Activated naive CD8-positive, alpha-beta T cell treated with anti-CD3 and anti-CD28 coated beads, Interleukin-2, amount 10 ng/mL, durations not matched to agents 7 days and 5 days (primary cell): ENCODE data around the gene SMPD3. TPM values are rescaled to one million over a fixed set of nuclear protein-coding genes. Genes with fewer than 3 reads are reported as not detected.
A peak's percentile ranks its signal among the peaks of the same experiment; 100 is the strongest.

Experiments used
- ATAC-seq: fragments of 150-1000 bp; cut with Tn5 transposase; one replicate; pipeline ENCODE4 v1.10.0; 2021; ENCODE audit warnings: low read depth, moderate library complexity
- POLR2A ChIA-PET: fragments of 350-600 bp; sonication (Branson Sonifier 250); formaldehyde crosslinking; loops from one replicate; lab custom pipeline; 2021; ENCODE audit warnings: antibody characterized with exemption; lab: Charles Lee
- DNase-seq: peaks from one replicate; pipeline ENCODE4 v3.0.0; 2021
- H3K27ac Mint-ChIP-seq: one replicate; pipeline ENCODE4 v1.8.0; 2022; ENCODE audit warnings: mild to moderate bottlenecking, mixed read lengths
- H3K27me3 Mint-ChIP-seq: one replicate; pipeline ENCODE4 v1.8.0; 2022; ENCODE audit warnings: mild to moderate bottlenecking, moderate library complexity, mixed read lengths
- H3K36me3 Mint-ChIP-seq: one replicate; pipeline ENCODE4 v1.8.0; 2021; ENCODE audit warnings: mild to moderate bottlenecking, mixed read lengths
- H3K4me1 Mint-ChIP-seq: one replicate; pipeline ENCODE4 v1.8.0; 2021; ENCODE audit warnings: mixed read lengths
- H3K4me3 Mint-ChIP-seq: one replicate; pipeline ENCODE4 v1.8.0; 2022; ENCODE audit warnings: mild to moderate bottlenecking, moderate library complexity, mixed read lengths
- H3K9me3 Mint-ChIP-seq: one replicate; pipeline ENCODE4 v1.8.0; 2021; ENCODE audit warnings: mixed read lengths
- total RNA-seq, 2 experiments: library from RNA; stranded (reverse); gene quantifications; one replicate each; pipeline ENCODE4 v1.2.3, GENCODE V29; 2021

The SMPD3 gene
- total RNA-seq, 2 experiments from 2014 or later, result 16.0 to 16.9 TPM

DNA sequence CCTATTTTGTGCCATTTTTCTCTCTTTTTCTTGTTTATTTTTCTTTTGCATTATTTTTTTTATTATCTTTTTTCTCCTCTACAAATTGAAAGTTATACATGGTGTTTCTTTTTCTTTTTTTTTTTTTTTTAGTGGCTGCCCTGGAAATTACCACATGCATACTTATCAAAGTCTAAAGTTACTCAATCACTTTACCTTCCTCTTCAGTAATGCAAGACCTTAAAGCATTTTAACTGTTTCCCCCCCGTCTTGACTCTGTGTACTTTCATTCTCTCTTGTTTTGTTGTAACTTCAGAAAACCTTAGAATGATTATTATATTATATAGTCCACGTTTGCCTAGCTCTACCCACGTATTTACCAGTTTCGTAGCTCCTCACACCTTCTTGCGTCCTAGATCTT lies 33.3 kb upstream of the SMPD3 start:
- no peak for ATAC-seq
- peaks cover 1% of the 10 kb centered on the region for H3K4me1 Mint-ChIP-seq

DNA sequence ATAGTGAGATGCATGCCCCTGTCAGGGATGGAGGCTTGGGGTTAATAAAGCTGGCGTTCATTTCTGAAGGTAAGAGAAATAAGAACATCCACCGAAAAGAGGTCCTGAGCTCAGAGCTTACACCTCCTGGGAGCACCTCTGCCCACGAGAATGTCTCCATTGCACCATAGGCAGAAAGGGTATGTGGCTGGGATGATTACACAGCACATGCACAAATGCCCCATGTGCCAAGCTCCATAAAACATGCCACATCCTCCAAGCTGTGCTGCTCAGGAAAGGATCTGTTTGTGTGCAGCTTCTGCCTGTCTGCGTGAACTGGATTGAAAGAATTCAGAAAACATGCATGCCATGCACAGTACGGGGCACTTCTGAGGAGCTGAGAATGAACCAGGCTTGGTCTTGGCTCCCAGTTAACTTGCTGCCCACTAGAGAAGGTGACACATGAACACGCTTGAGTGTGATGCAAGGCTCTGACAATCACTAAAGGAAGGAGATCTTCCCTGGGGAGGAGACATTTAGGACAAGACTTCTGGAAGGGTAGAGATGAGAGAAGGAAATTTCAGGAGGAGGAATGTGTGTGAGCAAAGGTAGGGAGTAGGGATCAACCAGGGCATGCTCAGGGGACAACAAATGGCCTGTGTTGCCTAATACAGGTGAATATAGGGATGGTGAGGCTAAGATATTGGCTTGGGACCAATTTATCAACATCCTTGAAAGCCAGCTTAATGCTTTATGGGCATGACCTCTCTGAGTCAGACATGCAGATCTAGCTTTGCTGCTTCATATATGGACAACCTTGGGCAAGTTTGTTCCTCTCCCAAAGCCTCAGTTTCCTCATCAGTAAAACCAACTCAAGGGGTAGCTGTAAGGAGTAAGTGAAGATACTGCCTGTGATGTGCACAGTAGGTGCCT lies 32.0 kb upstream of the SMPD3 start:
- peaks cover 2% of the 10 kb centered on the region for H3K9me3 Mint-ChIP-seq
- POLR2A ChIA-PET, result no interaction called here
- no peak overlapping the region for H3K4me3 Mint-ChIP-seq
- peaks cover 5% of the 10 kb centered on the region for H3K27me3 Mint-ChIP-seq
- no peak overlapping the region for H3K27ac Mint-ChIP-seq
- no peak for DNase-seq
- no peaks in the 10 kb centered on the region for H3K36me3 Mint-ChIP-seq
- no peak for ATAC-seq
- peaks cover 1% of the 10 kb centered on the region for H3K4me1 Mint-ChIP-seq

More for the DNA sequence above, 33.3 kb upstream of the SMPD3 start:
- Mint-ChIP-seq H3K27ac (no peak overlapping the region), H3K4me3 (no peak overlapping the region), H3K9me3 (peaks cover 2% of the 10 kb centered on the region), H3K27me3 (peaks cover 7% of the 10 kb centered on the region), H3K36me3 (no peaks in the 10 kb centered on the region)
- POLR2A ChIA-PET, result no interaction called here
- DNase-seq, result no peak

DNA sequence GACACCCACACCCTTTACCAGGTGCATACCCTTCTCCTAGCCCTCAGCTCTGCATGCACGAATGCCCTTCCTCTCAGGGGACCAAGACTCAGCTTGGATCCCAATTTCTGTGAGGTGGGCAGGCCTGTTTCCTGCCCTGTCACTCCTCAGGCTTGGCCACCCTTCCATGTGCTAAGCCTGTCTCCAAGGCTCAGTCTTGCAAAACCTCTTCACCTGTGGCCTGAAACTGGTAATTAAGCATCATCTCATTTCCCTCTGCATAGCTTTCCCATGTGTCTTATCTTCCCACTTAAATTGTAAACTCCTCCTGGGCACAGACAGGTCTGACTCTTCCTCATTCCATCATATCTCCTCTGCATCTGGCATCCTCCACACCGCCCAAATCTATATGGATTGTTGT lies 31.0 kb upstream of the SMPD3 start:
- POLR2A ChIA-PET, result no interaction called here
- H3K9me3 Mint-ChIP-seq, result peaks cover 2% of the 10 kb centered on the region
- no peak overlapping the region for H3K4me3 Mint-ChIP-seq
- H3K4me1 Mint-ChIP-seq, result peaks cover 1% of the 10 kb centered on the region
- no peaks in the 10 kb centered on the region for H3K36me3 Mint-ChIP-seq
- no peak overlapping the region for H3K27ac Mint-ChIP-seq
- DNase-seq, result no peak
- peaks cover 5% of the 10 kb centered on the region for H3K27me3 Mint-ChIP-seq
- ATAC-seq, result no peak

DNA sequence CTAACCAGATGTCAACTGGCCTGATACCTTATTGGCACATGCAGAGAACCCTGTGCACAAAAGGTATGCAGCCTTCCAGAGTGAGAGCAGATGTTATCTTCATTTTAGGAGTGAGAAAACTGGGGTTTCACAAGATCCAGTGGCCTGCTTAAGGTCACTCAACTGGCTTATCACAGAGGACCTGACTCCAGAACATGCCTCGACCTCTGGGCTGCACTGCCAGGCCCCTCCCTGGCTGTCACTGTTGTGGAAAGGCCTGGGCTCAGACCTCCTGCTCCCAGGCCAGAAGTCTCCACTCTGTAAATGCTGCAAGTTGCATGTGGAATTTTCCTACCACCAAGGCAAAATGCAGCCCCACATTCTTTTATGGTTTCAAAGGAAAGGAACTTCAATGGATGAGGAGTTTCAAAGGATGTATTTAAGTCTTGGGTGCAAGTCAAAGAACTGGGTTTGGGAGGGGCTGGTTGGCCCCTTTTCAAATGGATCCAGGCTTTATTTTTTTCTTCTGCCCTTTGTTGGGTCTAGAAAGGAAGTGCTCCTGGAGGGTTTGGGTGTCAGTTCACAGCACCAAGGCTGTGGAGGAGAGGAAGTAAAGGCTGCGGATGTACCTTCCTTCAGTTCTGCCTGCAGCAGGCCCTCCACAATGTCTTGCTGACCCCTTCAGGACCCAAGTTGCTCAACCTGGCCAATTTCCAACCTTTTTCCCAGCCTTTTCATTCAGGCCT lies 30.4 kb upstream of the SMPD3 start:
- Mint-ChIP-seq H3K27ac (no peak overlapping the region), H3K9me3 (peaks cover 2% of the 10 kb centered on the region), H3K27me3 (peaks cover 5% of the 10 kb centered on the region), H3K36me3 (no peaks in the 10 kb centered on the region), H3K4me3 (no peak overlapping the region), H3K4me1 (peaks cover 1% of the 10 kb centered on the region)
- ATAC-seq, result no peak
- POLR2A ChIA-PET, result no interaction called here
- no peak for DNase-seq

DNA sequence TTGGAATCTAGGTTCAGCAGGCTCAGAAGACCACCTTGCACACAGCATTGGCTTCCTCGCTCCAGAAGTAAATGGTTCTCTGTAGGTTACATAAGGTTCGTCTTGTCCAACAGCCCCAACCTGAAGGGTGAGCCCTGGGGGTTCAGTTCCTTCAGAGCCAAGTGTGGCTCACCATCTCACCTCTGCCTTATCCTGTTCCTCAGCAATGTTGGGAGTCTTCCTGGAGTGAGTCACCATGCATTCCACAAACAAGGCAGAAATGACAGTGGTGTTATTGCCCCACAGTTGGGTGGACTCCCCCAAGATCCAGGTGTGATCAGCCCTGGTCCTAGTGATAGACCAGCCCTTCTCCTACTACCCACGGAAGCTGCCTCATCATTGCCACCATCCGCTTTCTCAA lies 26.8 kb upstream of the SMPD3 start:
- Mint-ChIP-seq H3K36me3 (no peaks in the 10 kb centered on the region), H3K9me3 (peaks cover 2% of the 10 kb centered on the region), H3K4me1 (peaks cover 11% of the 10 kb centered on the region), H3K4me3 (no peak overlapping the region), H3K27me3 (no peaks in the 10 kb centered on the region), H3K27ac (no peak overlapping the region)
- no peak for DNase-seq
- no peak for ATAC-seq
- POLR2A ChIA-PET, result no interaction called here

DNA sequence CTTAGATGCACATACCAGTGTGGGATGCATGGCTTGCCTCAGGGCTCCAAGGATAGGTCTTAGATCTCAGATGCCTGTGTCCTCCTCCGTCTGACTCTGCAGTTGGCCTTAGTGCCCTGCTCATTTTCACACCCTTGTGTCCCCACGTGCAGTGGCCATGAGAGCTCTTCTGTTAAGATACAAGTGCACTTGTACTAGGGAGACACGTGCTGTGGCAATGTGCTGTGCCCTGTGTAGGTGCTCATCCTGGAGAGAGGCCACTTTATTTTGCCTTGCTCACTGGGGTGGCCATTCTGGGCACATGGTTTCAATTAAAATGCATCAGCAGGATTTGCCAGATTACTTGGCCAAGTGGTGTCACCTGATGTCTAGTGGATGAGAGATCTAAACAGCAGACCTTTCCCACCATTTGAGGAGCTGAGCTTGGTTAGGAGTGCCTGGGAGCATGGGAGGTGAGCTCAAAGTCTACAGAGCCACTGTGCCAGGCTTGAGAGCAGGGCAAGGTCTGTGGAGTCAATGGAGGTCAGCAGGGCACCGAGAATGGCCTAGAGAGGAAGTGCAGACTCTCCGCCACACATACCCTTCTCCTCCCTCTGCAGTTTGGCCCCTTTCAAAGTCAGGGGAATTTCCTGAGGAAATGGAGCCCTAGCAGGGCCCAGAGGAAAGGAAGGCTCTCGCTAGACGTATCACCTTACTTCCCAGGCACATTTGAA lies 25.2 kb upstream of the SMPD3 start:
- no peak overlapping the region for H3K4me3 Mint-ChIP-seq
- H3K9me3 Mint-ChIP-seq, result peaks cover 2% of the 10 kb centered on the region
- H3K27ac Mint-ChIP-seq, result no peak overlapping the region
- H3K36me3 Mint-ChIP-seq, result no peaks in the 10 kb centered on the region
- ATAC-seq (no peak), DNase-seq (no peak)
- POLR2A ChIA-PET, result no interaction called here
- H3K4me1 Mint-ChIP-seq, result peaks cover 23% of the 10 kb centered on the region
- no peaks in the 10 kb centered on the region for H3K27me3 Mint-ChIP-seq

DNA sequence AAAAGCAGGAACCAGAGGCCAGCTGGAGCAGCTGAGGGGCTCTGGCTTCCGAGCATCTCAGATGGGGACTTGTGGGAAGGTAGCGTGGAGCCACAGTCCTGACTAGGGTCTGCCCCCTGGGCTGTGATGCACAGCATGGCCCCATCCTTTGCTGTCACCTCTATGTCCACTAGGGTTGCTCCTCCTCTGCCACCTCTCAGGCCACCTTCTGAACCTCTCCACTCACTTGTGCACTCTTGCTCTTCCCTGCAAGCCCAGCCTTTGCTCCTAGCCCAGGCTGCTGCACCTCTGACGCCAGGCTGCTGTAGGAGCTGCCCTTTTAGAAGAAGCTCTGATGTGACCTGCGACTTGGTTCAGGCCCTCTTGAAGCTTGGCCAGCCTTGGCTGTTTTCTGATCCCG lies 24.3 kb upstream of the SMPD3 start:
- ATAC-seq (no peak), DNase-seq (no peak)
- no peaks in the 10 kb centered on the region for H3K36me3 Mint-ChIP-seq
- H3K4me1 Mint-ChIP-seq, result peaks cover 31% of the 10 kb centered on the region
- POLR2A ChIA-PET, result no interaction called here
- peaks cover 2% of the 10 kb centered on the region for H3K9me3 Mint-ChIP-seq
- no peak overlapping the region for H3K4me3 Mint-ChIP-seq
- H3K27me3 Mint-ChIP-seq, result peaks cover 3% of the 10 kb centered on the region
- no peak overlapping the region for H3K27ac Mint-ChIP-seq

DNA sequence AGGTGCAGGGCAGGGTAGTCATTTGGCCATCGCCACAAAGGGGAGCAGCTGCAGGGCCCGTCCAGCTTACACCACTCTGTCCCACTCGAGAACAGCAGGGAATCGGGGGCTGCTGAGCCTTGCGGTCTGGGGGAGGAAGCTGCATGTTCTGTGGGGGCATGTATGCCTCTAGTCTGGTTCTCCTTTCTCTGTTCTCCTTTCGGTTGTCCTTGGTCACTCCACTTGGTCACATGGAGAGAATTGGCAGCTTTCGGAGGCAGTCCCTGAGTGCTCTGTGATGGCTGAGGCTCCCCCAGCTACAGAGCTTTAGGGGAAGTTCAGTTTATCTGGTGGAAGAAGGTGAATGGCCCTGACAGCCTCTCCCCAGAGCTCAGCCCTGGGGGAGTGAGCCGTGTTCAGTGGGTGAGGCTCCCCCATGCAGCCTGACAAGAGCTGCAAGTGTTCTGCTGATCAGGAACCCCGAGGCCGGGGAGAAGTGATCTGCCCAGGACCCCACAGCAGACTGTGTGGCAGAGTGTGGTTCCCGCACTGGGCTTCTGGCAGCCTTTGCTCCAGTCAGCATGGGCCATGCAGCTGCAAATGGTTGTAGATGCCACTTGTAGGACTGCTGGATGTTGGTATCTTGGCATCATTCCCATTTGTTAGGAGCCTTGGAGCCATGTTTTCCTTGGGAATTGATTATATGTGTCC lies 22.3 kb upstream of the SMPD3 start:
- Mint-ChIP-seq H3K4me1 (peaks cover 39% of the 10 kb centered on the region), H3K27ac (peak overlapping the region; percentile 91), H3K4me3 (peak overlapping the region; percentile 81), H3K36me3 (no peaks in the 10 kb centered on the region), H3K27me3 (peaks cover 12% of the 10 kb centered on the region), H3K9me3 (no peaks in the 10 kb centered on the region)
- peak; percentile 59 for ATAC-seq
- POLR2A ChIA-PET, result interaction anchor here (0.7 to 1.1 kb wide), 4 partner anchors 51 to 101 kb away, joined by 3 to 4 read pairs (median 4); no protein-coding TSS in a partner anchor
- DNase-seq, result peak; percentile 51

DNA sequence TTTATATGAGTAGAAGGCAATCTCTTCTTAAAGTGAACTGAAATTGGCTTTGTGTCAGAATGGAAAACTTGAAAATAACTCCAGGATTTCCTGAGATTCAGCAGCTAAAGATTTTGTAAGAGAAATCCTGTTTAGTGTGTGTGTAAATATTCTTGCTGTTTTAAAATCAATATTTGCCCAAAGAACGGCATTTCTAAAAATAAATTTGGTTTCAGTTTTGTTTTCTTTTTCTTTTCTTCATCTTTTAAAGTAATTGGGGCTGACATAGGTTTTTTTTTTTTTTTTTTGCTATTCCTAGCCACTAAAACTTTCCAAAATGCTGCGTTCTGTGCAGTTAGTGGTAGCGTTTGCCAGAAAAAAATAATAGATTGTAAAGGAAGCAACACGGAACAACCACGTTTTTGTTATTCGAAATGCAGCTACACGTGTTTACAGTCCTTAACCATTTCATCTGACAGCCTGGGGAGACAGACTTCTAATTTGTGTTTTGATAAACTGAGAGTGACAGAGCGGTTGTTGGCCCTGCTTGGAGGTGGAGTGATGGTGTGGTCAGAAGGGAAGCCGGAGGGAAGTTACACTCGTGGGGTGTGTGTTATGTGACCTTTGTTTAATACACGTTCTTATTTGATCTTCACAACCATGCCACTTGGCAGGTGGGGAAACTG lies 21.6 kb upstream of the SMPD3 start:
- no peaks in the 10 kb centered on the region for H3K9me3 Mint-ChIP-seq
- H3K27me3 Mint-ChIP-seq, result peaks cover 12% of the 10 kb centered on the region
- no peaks in the 10 kb centered on the region for H3K36me3 Mint-ChIP-seq
- DNase-seq (no peak), ATAC-seq (peak; percentile 55)
- peak overlapping the region; percentile 81 for H3K4me3 Mint-ChIP-seq
- POLR2A ChIA-PET, result interaction anchor here (0.7 to 1.1 kb wide), 4 partner anchors 51 to 100 kb away, joined by 3 to 4 read pairs (median 4); no protein-coding TSS in a partner anchor
- H3K27ac Mint-ChIP-seq, result peak overlapping the region; percentile 91
- H3K4me1 Mint-ChIP-seq, result peaks cover 39% of the 10 kb centered on the region

DNA sequence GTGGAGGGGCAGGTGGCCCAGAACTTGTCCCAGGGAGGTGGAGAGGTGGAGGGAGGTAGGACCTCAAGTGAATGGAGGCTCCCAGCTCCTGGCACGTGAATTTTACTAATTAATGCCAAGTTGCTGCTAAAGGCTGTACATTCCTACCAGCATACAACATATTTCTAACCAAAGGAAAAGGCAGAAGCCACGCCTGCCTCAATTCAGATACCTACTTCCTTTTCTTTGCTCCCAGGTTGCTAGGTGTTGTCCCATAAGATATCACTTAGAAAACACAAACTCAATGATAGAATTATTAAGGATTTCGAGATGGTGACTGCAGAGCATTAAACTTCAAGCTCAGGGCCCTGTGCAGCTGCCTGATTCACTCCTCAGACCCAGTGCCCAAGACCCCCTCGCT lies 20.5 kb upstream of the SMPD3 start:
- Mint-ChIP-seq H3K27ac (peak overlapping the region; percentile 39), H3K4me3 (peak overlapping the region; percentile 24), H3K4me1 (peaks cover 39% of the 10 kb centered on the region), H3K36me3 (no peaks in the 10 kb centered on the region), H3K27me3 (peaks cover 16% of the 10 kb centered on the region), H3K9me3 (no peaks in the 10 kb centered on the region)
- DNase-seq (no peak), ATAC-seq (no peak)
- POLR2A ChIA-PET, result interaction anchor here (0.6 kb wide), 1 partner anchor 13 kb away, joined by 5 read pairs; no protein-coding TSS in a partner anchor

DNA sequence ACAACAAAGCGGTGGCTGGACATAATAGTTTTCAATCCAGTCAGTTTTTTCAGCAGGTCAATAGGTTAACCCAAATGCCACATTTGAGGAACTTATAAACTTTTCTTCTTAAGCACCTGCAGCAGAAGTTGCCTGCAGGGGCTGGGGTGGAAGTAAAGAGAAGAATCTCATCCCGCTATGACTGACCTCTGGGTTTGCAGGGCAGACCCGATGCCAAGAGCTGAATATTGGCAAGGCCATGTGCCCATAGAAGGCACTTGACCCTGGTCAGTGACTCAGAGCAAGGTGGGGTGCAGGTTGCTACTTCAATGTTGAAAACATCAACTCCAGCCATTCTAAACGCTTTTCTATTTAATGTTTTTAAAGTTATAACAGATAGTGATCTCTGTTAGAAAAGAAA lies 17.9 kb upstream of the SMPD3 start:
- H3K4me1 Mint-ChIP-seq, result peaks cover 39% of the 10 kb centered on the region
- DNase-seq (no peak), ATAC-seq (no peak)
- no peak overlapping the region for H3K27ac Mint-ChIP-seq
- peaks cover 25% of the 10 kb centered on the region for H3K27me3 Mint-ChIP-seq
- H3K36me3 Mint-ChIP-seq, result no peaks in the 10 kb centered on the region
- peaks cover 6% of the 10 kb centered on the region for H3K9me3 Mint-ChIP-seq
- H3K4me3 Mint-ChIP-seq, result no peak overlapping the region
- POLR2A ChIA-PET, result no interaction called here

DNA sequence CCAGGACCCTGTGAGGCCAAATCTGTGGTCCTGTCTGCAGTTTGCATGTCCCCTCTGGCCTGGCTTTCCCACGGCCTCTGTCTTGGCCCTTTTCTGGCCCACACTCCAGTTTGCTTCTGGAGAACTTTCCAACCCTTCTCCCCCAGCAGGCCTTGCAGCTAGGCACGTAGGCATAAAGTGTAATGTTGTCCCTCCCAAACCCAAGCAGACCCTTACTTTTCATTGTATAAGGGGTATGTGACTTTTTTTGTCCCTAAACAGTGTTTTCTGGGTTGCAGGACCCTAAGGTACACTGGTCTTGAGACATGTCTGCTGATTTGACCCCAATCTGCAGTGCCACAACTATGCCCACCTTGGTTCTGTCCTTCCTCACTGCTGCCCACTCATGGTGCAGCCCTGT lies 15.6 kb upstream of the SMPD3 start:
- H3K4me3 Mint-ChIP-seq, result no peak overlapping the region
- POLR2A ChIA-PET, result interaction anchor here (0.6 kb wide), 1 partner anchor 152 kb away, joined by 3 read pairs; no protein-coding TSS in a partner anchor
- H3K36me3 Mint-ChIP-seq, result no peaks in the 10 kb centered on the region

More for the DNA sequence above, 15.6 kb upstream of the SMPD3 start:
- Mint-ChIP-seq H3K4me1 (peaks cover 20% of the 10 kb centered on the region), H3K9me3 (peaks cover 6% of the 10 kb centered on the region), H3K27me3 (peaks cover 38% of the 10 kb centered on the region), H3K27ac (no peak overlapping the region)
- no peak for ATAC-seq
- no peak for DNase-seq
